Ecto neural progenitor cell (in vitro differentiated cells): ENCODE data around the gene SYT11.
"Not testable (repeated sequence)": the region's sequence is repeated elsewhere in the genome, so short reads cannot be mapped to it uniquely, and the experiment has no call there.

ENCODE experiments used
- DNase-seq: peaks from one replicate; pipeline ENCODE4 v3.0.0-alpha.2; 2018; ENCODE audit warnings: low spot score

SYT11 gene

DNA sequence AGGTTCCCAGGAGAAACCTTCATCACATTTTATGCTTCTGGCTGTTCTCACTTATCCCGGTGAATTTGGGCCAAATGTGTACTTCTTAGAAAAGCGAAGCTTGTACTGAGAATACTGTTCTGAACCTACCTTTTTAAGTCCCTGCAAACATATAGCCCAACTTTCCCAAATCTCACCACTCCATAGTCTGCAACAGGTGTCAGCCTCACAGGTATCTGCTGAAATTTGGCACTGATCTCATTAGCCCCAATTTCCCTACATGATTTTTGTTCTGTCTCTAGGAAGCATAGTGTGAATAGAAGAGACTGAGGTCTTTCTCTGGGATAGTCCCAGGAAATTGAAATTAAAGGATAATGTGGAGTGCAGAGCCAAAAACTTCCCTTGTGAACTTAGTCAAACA is 40.3 kb downstream of the SYT11 start:
- no peak for DNase-seq

DNA sequence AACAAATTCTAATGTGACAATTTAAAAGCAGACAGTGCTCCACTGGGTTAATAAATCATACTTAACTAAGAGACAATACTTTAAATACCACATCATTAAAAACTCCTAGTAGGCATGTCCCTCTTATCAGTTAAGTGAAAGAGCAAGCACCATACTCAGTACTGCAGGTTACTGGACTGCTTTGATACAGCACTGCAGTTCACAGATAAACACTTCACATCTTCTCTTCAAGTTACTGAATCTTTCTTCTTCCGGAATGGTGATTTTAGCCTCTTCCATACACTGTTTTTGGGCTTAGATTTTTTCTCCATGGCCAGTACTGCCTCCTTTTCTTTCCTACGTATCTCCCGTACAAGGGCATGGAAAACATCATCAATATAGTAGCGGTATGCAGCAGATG is 40.8 kb downstream of the SYT11 start:
- DNase-seq = no peak

- DNase-seq = no peak
These were observed 44.9 kb downstream of the SYT11 start for GRCh38 chr1:155904261-155904660.

DNA sequence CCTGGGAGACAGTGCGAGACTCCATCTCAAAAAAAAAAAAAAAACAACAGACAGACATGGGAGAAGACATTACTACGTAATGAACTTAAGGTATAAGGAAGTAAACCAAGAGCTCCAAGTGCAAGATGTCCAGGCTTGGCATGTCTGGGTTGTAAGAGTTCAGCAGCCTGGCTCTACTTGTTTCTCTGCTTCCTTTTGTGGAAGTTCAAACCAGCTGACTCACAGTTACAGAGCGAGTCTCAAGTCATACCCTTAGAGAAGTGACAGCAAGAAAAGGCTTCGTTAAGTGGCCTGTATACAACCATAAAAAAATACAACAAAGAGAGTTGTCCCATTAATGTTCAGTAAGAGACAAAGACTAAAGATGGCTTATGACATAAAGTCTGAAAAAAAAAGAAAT is 50.5 kb downstream of the SYT11 start:
- DNase-seq = no peak

- DNase-seq = peak; percentile 51
These were observed 51.3 kb downstream of the SYT11 start for GRCh38 chr1:155910621-155911121.

DNA sequence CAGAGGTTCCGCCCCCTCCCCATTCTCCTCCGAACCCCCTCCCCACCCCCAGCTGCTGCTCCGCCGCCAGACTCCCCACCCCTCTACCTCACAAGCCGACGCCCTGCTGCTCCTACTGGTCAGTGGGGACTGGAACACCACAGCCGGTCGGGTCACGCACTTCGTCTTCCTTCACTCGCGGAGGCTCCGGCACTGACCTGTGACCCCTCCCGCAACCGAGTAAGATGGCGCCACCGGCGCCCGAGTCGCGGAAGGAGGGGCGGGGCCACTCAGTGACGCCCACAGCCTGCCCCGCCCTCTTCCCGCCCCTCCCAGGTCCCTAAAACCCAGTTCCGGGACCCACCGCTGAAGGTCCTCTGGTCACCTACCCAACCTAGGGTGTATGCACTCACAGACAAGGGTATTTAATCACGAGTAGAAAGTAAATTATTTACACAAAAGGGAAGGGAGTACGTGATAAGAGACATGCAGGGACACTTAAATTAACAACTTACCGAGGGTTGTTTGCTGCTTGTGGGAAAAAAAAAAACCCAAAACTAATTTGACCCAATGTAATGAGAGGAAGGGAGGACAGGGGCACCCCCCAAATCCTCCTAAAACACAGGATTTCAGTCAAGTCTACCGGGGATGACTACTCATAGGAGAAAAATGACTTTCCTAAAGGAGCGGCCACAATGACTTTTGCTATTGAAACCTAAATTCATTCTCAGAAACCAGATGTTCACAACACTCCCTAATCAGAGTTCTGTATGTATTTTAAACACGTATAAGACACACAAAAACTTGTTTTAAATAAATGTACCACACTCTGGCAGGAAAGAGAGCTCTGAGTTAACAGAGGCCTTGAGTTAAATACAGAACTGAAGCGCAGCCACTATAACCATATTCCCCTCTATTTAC is 52.0 kb downstream of the SYT11 start, which contains the start of gene RIT1:
Gene RIT1 (minus strand): TSS at position 194 of the 900 bp plus-strand sequence. CDS start 588 bp downstream, outside the sequence.
- peak; percentile 90 for DNase-seq

GRCh38 chr1:155912056-155912536 is 52.7 kb downstream of the SYT11 start:
- DNase-seq = no peak

GRCh38 chr1:155913969-155914757 is 54.8 kb downstream of the SYT11 start:
- no peak for DNase-seq

- no peak for DNase-seq
These were observed 59.3 kb downstream of the SYT11 start for GRCh38 chr1:155918660-155919059.

DNA sequence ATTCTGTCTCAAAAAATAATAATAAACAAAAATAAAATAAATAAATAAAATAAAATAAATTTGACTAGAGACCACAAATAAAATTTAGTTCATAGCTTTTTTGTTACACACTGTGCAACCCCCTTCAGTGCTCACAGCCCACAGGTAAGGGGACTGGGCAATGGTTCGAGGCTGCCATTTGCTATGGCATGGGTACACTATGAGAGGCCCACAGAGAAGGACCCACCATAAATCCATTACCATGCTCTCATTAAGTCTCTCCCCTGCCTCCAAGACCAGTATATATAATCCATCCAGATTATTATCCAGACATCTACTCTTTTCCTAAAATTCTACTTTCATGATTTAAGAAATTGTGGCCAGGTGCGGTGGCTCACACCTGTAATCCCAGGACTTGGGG is 60.4 kb downstream of the SYT11 start:
- DNase-seq = no peak

DNA sequence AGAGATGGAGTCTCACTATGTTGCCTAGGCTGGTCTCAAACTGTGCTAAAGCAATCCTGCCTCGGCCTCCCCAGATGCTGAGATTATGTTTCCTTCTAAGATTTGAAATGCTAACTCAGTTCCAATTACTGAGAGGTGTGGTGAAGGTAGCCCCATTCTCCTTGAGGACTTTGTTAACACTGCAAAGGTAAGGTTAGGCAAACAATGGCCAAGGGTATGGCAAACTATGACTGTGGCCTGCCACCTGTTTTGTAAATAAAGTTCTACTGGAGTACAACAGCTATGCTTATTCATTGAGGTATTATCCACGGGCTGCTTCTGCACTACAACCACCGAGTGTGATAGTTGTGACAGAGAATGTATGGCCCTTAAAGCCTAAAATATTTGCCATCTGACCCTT is 61.4 kb downstream of the SYT11 start:
- no peak for DNase-seq

GRCh38 chr1:155925506-155925905 is 66.1 kb downstream of the SYT11 start:
- DNase-seq = no peak

- no peak for DNase-seq
These were observed 69.7 kb downstream of the SYT11 start for GRCh38 chr1:155929057-155929456.

DNA sequence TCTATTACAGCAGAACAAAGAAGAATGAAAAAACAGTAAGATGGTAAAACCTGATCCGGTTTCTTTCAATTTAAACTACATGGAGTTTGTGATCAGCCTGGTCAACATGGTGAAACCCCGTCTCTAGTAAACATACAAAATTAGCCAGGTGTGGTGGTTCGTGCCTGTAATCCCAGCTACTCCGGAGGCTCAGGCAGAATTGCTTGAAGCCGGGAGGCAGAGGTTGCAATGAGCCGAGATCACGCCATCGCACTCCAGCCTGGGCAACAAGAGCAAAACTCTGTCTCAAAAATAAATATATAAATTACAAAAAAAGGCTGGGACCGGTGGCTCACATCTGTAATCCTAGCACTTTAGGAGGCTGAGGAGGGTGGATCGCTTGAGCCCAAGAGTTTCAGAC is 71.4 kb downstream of the SYT11 start:
- DNase-seq = not testable (repeated sequence)

- no peak for DNase-seq
These were observed 72.1 kb downstream of the SYT11 start for GRCh38 chr1:155931332-155932038.

GRCh38 chr1:155932081-155932480 is 72.7 kb downstream of the SYT11 start:
- no peak for DNase-seq

GRCh38 chr1:155932487-155932886 is 73.1 kb downstream of the SYT11 start:
- no peak for DNase-seq

GRCh38 chr1:155933591-155934096 is 74.3 kb downstream of the SYT11 start:
- DNase-seq = no peak

- DNase-seq = peak; percentile 93
These were observed 74.9 kb downstream of the SYT11 start, which contains the start of gene KHDC4 for GRCh38 chr1:155934097-155934935. Gene KHDC4, minus strand, starts transcription at chr1:155934413. Its CDS starts 40 bp downstream, at chr1:155934373.
